Right ventricle myocardium inferior (tissue), 1 donor: ENCODE data around the gene HTRA2. TPM values are rescaled to one million over a fixed set of nuclear protein-coding genes. Genes with fewer than 3 reads are reported as not detected.
A peak's percentile ranks its signal among the peaks of the same experiment; 100 is the strongest.
"Not testable (repeated sequence)": the region's sequence is repeated elsewhere in the genome, so short reads cannot be mapped to it uniquely, and the experiment has no call there.

ENCODE experiments used
- ATAC-seq: fragments of 200-7000 bp; cut with Tn5 transposase; one replicate; pipeline ENCODE4 v1.9.1; 2020; ENCODE audit warnings: mild to moderate bottlenecking, moderate library complexity
- DNase-seq: peaks from one replicate; pipeline ENCODE4 v3.0.0; 2021; ENCODE audit errors: missing footprints
- intact Hi-C: fragments of 100-400 bp; cut with DNase I; formaldehyde crosslinking; loops from one replicate; pipeline ENCODE4 v1.11.0; 2022
- total RNA-seq: library from RNA; stranded (reverse); fragmentation: NEBNext Ultra II Directional; extraction: Animal tissue kit (Norgen Biotek cat#: 25700); gene quantifications from one replicate; pipeline ENCODE4 v1.2.1, GENCODE V29; 2021
- donor health status: DM: no; HTN: yes; CAD: no; lungs with severe emphysema.

The HTRA2 gene
- total RNA-seq, 1 donor from 2014 or later = 29.2 TPM

GRCh38 chr2:74552914-74553811 lies 23.4 kb downstream of the HTRA2 start:
- no peak for ATAC-seq
- intact Hi-C loops = no loop called here
- no peak for DNase-seq

- intact Hi-C loops = no loop called here
- DNase-seq = peak; percentile 95
- peak; percentile 87 for ATAC-seq
These were observed 24.4 kb downstream of the HTRA2 start, which contains the start of the genes DOK1 and LOXL3 for GRCh38 chr2:74553892-74554819. DOK1 (plus strand) TSS chr2:74554720; CDS start chr2:74554755, 35 bp downstream. LOXL3 (minus strand) TSS chr2:74553942; CDS start chr2:74552634, 1,308 bp downstream.

GRCh38 chr2:74554820-74555531 lies 25.2 kb downstream of the HTRA2 start:
- DNase-seq = peak; percentile 90
- peak; percentile 26 for ATAC-seq
- intact Hi-C loops = no loop called here

GRCh38 chr2:74555610-74556103 lies 25.9 kb downstream of the HTRA2 start:
- intact Hi-C loops = no loop called here
- peak; percentile 3 for ATAC-seq
- DNase-seq = peak; percentile 65

GRCh38 chr2:74556159-74556558 lies 26.4 kb downstream of the HTRA2 start:
- DNase-seq = no peak
- no peak for ATAC-seq
- intact Hi-C loops = no loop called here

- intact Hi-C loops = no loop called here
- ATAC-seq = no peak
- no peak for DNase-seq
These were observed 27.2 kb downstream of the HTRA2 start for GRCh38 chr2:74556831-74557370.

- intact Hi-C loops = no loop called here
- DNase-seq = no peak
- ATAC-seq = no peak
These were observed 28.8 kb downstream of the HTRA2 start for GRCh38 chr2:74558284-74559230.

GRCh38 chr2:74559912-74560311 lies 30.2 kb downstream of the HTRA2 start:
- DNase-seq (no peak), ATAC-seq (no peak)
- intact Hi-C loops = no loop called here

- no peak for ATAC-seq
- intact Hi-C loops = no loop called here
- DNase-seq = no peak
These were observed 30.9 kb downstream of the HTRA2 start for GRCh38 chr2:74560591-74560990.

GRCh38 chr2:74561022-74561421 lies 31.3 kb downstream of the HTRA2 start:
- intact Hi-C loops, ATAC-seq, DNase-seq: not testable (repeated sequence)

GRCh38 chr2:74562126-74562775 lies 32.5 kb downstream of the HTRA2 start:
- no peak for DNase-seq
- ATAC-seq = no peak
- intact Hi-C loops = no loop called here

- no peak for ATAC-seq
- DNase-seq = no peak
- intact Hi-C loops = no loop called here
These were observed 34.5 kb downstream of the HTRA2 start for GRCh38 chr2:74564222-74564621.

GRCh38 chr2:74566076-74566753 lies 36.5 kb downstream of the HTRA2 start:
- ATAC-seq = no peak
- intact Hi-C loops = no loop called here
- DNase-seq = no peak

GRCh38 chr2:74566754-74567085 lies 37.0 kb downstream of the HTRA2 start:
- no peak for ATAC-seq
- DNase-seq = no peak
- intact Hi-C loops = no loop called here

GRCh38 chr2:74567881-74568280 lies 38.1 kb downstream of the HTRA2 start:
- ATAC-seq (no peak), DNase-seq (no peak)
- intact Hi-C loops = no loop called here

GRCh38 chr2:74569686-74570085 lies 40.0 kb downstream of the HTRA2 start:
- no peak for DNase-seq
- ATAC-seq = no peak
- intact Hi-C loops = no loop called here
